Activated CD8-positive, alpha-beta memory T cell treated with anti-CD3 and anti-CD28 coated beads for 24 hours (primary cell): ENCODE data around the gene DENND1B.
"Not testable (repeated sequence)": the region's sequence is repeated elsewhere in the genome, so short reads cannot be mapped to it uniquely, and the experiment has no call there.

Source experiments
- DNase-seq: peaks from one replicate; pipeline ENCODE4 v3.0.0-alpha.2; 2020

DENND1B gene

DNA sequence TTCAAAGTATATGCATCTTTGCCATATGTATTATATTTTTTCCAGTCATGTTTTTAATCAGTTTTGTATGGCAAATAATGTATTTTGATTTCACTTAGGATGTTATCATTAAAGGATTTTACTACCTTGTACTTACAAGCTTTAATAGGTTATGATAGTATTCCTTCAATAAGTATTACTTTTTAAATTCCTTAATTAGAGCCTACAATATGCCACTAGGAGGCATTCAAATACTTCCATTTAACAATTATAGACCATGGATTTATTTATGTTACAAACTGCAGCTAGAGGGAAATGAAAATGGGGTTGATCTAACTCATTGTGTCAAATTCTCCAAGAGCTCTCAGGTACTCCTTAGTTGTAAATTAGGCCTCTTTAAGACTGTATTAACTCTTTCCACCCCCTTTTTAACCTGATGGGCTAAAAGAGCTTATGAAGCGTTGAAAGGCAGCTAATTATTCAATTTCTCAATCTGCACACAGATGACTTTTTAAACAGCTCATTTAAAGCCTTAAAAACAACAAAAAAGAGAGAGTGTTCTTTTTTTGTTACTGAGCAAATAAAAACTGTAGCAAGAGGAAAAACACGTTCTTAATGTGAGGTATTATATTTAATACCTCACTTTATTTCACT lies 156.2 kb downstream of the DENND1B start:
- DNase-seq: no peak

DNA sequence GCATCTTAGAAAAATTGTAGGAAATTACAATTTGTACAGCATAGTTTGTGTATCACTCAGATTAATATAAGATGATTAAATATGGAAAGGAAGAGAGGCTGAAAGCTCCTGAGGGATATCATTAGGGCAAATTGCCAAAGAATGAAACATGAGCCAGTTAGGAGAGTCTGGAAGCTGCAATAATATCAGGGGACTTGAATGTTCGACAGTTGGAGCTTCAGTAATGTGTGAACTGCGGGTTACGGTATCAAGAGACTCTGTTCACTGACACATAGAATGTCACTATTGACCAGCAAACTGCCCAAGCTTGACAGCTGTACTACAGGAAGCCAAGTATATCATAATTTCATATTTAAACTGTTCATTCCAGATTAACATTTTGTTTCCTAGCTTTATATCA lies 157.2 kb downstream of the DENND1B start:
- DNase-seq: no peak

DNA sequence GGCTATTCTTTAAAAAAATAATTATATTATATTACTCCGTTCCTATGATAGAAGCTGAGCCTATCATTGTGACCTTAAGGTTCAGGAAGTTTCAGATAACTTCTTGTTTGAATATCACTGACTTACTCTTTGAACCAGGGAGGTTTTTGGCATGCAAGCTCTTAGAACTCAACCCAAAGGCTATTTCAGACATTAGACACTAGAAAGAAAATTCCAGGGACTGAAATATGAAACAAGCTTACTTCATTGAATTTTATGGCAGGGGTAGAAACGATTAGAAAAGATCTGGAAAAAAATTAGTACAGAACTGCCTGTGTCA lies 159.6 kb downstream of the DENND1B start:
- DNase-seq: no peak

DNA sequence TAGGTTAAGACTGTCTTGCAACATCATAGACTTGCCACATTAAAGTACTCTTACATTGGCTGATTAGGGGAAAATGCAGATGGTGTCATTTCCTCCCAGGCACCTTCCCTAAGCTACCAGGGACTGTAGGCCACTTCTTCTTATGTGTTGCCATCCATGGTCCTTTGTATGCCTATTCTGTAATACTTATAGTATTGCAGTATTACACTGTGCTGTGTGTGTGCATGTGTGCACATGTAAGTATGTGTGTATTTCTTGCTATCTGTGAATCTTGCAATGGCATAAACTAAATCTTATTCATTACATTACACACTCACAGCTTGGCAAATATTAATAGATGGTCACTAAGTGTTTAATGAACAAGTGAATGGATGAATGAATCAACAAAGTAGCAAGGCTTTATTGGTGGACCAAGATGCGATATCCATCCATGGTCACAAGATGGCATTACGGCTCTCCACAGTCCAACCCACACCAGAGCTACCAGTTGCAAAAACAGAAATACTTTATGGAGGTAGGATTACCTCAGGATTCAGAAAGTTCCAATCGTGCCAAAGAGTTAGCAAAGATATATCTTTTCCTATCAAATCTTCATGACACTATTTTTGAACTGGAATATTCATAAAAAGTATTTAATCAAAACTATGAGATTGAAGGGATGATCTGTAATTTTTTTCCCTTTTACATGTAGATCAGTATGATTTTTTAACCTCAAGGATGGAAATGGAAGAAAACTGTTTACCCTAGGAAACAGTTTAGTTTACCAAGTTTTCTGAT lies 160.2 kb downstream of the DENND1B start:
- DNase-seq: no peak

DNA sequence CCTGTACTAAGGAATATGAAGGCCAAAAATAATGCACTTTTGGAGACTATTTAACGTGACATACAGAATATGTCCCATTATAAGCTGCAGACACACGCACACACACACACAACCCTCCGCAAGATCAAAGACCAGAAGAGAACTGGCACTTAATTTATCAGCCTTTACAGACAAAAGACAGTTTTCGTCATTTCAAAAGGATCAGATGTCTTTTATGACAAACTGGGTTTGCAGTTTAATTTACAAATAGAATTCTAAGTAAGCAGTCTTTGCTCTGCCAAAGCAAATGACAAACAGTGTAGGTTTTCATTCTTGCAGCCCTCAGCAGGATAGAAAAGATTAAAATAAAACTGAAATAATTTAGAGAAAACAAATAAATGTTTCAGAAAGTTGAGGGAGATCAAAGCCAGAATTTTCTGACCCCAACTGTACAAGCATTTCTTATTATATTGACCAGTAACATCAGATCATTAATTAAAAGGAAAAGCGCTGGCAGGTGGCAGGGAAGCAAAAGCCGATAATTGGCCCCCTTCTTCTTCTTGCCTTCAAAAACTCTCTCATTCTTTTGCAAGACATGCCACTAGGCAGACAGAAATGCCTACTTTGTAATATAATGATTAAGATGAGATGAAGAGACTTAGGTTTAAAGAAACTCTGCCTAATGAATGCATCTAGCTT lies 169.0 kb downstream of the DENND1B start:
- DNase-seq: no peak

DNA sequence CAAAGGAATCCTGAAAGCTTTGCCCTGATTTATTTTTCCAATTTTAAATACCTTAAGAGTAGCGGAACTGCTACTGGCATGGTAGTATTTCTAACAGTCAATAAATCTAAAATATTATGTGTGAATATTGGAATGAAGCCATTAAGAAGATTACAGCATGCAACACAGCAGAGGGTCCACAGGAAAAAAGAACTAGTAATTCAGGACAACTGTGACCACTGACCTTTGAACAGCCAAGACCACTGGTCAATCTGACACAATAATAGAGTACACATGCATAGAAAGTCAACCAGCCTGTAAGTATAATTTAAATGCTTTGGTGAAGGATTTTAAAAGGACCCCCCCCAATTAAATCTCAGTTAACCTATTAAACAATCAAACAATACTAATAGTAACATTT lies 171.0 kb downstream of the DENND1B start:
- DNase-seq: no peak

DNA sequence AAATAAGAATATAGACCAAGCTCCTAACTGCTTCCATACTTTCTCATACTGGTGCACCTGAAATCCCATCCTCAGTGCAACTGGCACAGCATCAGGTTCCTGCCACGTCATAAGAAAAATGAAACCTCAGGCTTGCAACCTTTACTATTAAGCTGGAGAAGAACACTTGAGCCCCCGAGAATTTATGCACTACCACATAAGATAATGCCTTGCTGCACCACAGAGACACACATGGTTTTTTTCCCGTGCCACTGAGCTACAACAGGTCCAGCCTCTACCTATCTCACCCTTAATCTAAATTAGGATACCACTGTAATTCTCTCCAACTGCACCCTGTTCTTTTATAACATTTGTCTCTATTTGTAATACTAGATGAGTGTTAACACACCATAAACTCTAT lies 174.5 kb downstream of the DENND1B start:
- DNase-seq: no peak

DNA sequence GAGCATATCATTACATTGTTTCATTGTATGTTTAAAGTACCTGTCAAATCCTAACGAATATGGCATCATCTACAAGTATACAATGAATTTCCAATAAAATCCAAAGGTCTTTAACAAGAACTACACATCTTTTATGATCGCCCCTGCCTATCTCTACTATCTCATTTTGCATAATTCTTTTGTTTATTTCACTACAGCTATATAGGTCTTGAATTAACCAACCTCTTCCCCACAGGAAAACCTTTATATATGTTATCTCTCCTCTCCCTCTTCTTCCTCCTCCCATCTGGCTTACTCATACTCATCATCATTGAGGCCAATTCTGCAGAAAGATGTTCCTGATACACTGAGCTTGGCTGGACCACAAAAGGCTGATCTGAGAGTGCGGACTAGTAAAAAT lies 175.5 kb downstream of the DENND1B start:
- DNase-seq: no peak

DNA sequence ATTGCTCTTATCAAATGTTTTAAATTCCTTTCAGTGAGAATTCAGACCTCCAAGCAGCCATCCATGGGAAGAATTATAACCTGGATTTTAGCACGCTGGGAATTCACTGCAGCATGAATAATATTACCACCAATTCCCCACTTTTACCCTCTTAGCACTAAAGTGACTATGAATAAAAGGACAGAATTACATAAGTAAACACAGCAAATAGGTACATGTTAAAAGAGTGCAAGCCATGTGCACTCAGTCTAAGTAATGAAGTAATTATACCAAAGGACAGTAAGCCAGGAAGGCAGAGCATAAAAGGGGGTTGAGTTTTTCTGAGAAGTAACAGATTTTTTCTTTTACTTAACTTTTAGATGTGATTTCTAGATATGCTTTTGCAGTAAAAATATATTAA lies 176.3 kb downstream of the DENND1B start:
- no peak for DNase-seq

DNA sequence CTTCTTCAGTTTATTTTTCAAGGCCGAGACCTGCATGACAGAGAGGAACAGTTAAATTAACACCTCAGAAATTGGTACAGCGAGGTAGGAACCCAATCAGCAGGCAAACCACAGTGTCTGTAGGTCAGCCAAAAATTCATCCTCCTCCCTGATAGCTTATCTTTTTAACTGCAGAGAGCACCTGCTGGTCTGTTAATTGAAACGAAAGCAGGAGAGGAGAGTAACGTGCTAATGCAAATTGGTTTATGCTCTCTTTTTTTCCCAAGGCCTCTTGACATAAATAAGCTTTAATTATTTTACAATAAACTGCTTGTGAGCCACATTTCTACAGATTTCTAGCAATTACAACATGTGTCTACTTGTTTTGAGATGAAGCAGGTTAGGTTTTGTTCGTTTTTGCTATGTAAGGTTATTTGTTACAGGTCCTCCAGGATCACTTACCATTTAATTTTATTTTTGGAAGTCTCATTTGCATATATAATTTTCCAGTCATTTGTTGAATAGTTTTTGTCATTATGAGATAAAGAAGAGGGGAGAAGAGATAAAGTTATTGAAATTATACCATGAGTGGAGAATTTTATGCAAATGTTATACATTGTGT lies 179.9 kb downstream of the DENND1B start:
- DNase-seq: no peak

DNA sequence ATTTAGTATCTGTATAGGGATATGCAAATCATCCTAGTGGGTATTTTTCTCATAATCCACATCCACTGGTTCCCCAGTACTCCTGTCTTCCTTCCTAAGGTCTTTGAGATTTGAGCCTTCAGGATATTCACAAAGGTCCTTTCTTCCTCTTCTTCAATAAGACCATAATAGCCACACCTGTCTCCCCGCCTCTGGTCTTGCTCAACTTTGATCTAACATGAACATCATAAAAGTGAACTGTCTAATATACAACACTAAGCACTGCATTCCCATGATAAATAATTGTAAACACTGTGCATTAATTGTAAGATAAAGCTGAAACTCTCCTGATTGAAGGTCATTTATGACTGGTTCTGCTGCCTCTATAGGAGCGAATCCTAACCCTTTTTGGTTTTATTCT lies 184.6 kb downstream of the DENND1B start:
- DNase-seq: no peak

DNA sequence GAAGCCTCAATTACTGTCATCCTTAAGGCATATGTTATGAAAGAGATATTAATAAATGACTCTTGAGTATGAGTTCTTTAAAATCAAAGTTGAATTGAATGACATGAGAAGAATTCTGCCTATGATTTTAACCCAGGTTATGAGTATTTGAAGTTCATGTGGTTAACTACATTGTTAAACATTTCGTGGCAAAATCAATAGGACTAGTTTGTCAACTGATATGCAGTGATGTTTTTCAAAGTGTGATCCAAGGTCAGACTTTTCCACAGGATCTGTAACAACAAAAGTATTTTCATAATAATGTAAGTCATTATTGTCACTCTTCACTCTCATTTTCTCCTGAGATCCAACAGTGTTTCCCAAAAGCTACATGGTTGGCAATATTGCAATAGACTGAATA lies 189.5 kb downstream of the DENND1B start:
- no peak for DNase-seq

DNA sequence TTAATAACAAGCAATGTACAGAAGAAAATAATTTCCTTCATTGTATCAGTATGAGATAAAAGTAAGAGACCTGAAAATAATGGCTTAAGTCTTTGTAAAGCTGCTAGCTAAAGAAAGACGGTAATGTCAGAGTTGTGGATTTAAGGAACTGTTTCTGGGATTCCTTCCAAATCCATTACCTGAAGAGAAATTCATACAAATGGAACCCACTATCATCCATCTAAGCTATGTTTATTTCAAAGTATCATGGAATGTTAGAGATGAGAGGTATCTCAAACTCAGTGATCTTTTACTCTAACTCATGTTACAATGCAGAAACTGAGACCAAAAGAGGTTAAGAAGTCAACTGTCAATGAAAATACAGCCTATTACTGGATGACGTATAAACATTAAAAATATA lies 197.7 kb downstream of the DENND1B start:
- no peak for DNase-seq

DNA sequence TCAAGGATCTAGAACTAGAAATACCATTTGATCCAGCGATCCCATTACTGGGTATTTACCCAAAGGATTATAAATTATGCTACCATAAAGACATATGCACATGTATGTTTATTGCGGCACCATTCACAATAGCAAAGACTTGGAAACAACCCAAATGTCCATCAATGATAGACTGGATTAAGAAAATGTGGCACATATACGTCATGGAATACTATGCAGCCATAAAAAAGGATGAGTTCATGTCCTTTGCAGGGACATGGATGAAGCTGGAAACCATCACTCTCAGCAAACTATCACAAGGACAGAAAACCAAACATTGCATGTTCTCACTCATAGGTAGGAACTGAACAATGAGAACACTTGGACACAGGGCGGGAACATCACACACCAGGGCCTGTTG lies 199.7 kb downstream of the DENND1B start:
- DNase-seq: not testable (repeated sequence)

DNA sequence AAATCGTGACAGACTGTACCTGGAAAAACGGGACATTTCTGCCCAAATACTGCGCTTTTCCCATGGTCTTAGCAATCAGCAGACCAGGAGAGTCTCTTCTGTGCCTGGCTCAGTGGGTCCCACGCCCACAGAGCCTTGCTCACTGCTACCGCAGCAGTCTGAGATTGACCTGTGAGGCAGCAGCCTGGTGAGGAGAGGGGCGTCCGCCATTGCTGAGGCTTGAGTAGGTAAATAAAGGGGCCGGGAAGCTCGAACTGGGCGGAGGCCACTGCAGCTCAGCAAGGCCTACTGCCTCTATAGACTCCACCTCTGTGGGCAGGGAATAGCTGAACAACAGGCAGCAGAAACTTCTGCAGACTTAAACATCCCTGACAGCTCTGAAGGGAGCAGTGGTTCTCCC lies 203.1 kb downstream of the DENND1B start:
- DNase-seq: no peak

DNA sequence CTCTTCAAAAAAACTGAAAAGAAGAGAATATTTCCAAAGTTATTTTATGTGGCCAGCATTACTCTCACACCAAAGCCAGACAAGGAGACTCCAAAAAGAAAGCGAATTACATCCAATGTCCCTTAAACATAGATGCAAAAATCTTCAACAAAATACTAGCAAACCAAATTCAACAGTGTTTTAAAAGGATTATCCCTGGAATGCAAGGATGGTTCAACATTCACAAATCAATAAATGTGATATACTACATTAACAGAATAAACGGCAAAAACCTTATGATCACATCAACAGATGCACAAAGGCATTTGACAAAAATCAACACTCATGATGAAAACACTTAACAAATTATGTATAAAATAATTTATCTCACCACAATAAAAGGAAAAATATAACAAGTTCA lies 207.8 kb downstream of the DENND1B start:
- DNase-seq: no peak

DNA sequence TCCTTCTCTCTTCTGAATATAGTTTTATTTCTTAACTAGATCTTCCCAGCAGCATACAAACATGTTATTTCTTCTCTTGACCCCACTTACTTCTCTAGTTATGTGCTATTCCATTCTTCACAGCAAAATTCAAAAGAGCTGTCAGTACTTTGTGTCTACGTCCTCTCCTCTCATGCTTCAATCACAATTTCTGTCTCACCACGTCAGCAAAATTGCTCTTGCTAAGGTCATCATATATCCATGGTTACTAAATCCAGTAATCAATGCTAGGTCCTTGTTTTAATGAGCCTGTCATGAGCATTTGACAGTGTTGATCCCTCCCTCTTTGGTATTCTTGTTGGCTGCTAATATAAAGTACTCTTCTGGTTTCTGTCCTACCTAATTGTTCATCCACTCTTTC lies 214.2 kb downstream of the DENND1B start:
- DNase-seq: no peak

DNA sequence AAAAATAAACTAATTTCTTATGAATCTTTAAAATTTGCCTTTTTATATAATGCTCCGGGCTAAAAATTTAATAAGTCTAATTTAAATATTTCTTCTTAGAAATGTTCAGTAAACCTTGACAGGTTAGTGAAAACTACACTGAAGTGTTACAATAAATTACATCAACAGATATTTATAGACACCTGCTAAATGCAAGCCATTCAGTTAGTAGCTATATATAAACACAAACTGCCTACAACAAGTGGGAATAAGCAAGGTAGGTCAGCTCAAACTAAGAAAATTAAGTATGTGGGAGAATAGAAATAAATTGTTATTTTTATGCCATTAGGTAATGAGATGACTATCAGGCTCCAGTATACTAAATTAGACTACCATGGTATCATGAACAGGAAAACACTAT lies 215.6 kb downstream of the DENND1B start:
- no peak for DNase-seq

DNA sequence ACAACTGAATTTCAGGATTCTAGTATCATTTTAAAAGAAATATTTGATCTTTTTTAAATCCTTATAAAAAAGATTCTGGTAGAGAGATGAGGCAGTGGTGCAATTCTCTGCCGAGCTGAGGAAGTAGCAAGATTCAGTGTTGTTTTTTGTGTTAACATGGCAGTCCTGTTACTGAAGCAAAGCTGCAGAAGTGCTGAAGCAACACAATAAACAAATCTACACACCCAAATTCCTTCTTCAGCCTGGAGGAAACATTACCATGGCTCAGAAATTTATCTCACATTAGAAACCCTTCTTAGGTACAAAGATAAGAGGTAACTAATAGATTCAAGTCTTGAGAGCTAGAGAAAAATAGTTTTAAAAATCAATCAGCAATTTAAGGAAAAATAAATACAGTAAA lies 216.0 kb downstream of the DENND1B start:
- no peak for DNase-seq

DNA sequence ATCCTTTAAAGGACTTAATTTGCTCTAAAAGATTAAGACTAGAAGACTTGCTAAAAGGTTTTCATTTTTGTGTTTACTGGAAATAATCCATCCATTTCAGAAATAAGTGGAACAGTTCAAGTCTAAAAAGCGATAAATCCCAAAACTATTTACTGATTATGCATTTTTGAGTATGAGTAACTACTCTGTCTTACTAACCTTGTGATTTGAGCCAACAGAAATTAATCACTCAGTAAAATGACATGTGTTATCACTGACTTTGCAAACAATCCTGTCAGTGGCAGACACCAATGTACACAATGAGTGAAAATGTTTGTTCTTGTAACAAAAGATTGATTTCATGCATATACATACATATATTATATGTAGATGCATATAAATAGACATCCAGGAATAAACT lies 218.0 kb downstream of the DENND1B start:
- no peak for DNase-seq

DNA sequence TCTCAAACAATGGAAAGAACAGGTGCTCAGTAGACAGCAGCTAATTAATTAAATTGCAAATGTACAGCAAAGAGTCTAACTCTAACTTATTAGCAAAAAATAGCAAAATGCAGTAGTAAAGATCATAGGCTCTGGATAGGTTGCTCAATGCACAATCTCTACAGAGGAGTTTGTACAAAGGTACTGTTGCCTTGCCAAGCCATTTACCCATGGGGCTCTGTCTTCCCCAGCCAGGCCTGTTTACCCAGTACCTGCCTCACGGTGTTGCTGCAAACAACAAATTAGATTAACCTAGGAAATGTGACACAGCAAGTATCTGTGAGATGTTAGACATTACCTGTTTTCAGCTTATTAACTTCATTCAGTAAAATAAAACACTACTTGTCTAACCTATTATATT lies 222.0 kb downstream of the DENND1B start:
- no peak for DNase-seq

DNA sequence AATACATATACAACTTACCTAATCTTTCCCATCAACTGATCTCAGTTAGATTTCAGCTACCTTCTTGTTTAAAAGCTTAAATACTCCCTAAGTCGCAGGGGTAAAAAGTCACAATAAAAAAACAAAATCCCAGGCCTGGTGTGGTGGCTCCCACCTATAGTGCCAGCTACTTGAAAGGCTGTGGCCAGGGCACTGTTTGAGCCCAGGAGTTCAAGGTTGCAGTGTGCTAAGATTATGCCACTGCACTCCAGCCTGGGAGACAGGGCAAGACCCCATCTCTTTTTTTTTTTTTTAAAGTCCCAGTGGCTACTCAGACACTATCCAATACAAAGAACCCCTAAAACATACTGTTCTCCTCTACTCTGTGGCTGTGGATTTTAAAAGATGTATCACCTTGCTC lies 228.3 kb downstream of the DENND1B start:
- DNase-seq: no peak

DNA sequence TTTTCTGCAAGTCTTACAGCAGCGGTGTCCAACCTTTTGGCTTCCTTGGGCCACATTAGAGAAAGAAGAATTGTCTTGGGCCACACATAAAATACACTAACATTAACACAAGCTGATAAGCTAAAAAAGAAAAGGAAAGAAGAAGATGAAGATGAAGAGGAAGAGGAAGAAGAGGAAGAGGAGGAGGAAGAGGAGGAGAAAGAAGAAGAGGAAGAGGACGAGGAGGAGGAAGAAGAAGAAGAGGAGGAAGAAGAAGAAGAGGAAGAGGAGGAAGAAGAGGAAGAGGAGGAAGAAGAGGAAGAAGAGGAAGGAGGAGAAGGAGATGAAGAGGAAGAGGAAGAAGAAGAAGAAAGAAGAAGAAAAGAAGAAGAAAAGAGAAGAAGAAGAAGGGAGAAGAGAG lies 230.7 kb downstream of the DENND1B start:
- no peak for DNase-seq

DNA sequence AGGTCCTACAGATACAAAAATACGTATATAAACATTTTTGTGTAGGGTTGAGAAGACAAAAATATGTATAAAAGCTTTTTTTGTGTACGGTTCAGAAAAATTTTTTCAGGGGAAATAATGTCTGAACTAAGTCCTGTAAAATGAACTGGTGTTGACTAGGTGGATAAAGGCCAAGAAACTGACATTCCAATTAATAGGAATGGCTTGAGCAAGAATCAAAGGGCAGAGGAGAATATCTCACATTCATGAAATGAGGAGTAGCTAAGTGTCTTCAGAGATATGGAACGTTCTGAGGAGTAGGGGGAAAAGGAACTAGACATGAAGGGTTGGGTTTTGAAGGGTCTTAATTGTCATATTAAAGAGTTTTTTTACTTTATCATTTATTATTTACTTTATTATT lies 231.2 kb downstream of the DENND1B start:
- no peak for DNase-seq
